Neuronal stem cell (in vitro differentiated cells): ENCODE results near the gene RSPH1.

Experiments used
- DNase-seq: peaks from one replicate; pipeline ENCODE4 v3.0.0-alpha.2; 2013; ENCODE audit warnings: low spot score
- H2AFZ ChIP-seq: one replicate; pipeline ENCODE4 v1.6.1; 2013; ENCODE audit warnings: mild to moderate bottlenecking, low read length, inconsistent platforms
- H2AK5ac ChIP-seq: 2 replicates; pipeline ENCODE4 v1.6.1; 2013; ENCODE audit warnings: low read depth, mild to moderate bottlenecking, inconsistent platforms, low read length, moderate library complexity, mixed read lengths
- H2BK120ac ChIP-seq: 2 replicates; pipeline ENCODE4 v1.6.1; 2013; ENCODE audit warnings: low read depth, mild to moderate bottlenecking, inconsistent platforms, low read length, moderate library complexity, mixed read lengths
- H2BK12ac ChIP-seq: one replicate; pipeline ENCODE4 v1.6.1; 2013; ENCODE audit warnings: low read length, inconsistent platforms
- H2BK15ac ChIP-seq: 2 replicates; pipeline ENCODE4 v1.6.1; 2013; ENCODE audit warnings: mild to moderate bottlenecking, low read length, inconsistent platforms, mixed read lengths
- H2BK5ac ChIP-seq: one replicate; pipeline ENCODE4 v1.6.1; 2013; ENCODE audit warnings: inconsistent platforms, mild to moderate bottlenecking, low read length, moderate library complexity
- H3K14ac ChIP-seq: one replicate; pipeline ENCODE4 v1.6.1; 2013; ENCODE audit warnings: low read length, inconsistent platforms
- H3K18ac ChIP-seq: 2 replicates; pipeline ENCODE4 v1.6.1; 2013; ENCODE audit warnings: low read length, inconsistent platforms
- H3K23ac ChIP-seq: 2 replicates; pipeline ENCODE4 v1.6.1; 2013; ENCODE audit warnings: low read depth, mild to moderate bottlenecking, mixed read lengths, low read length, inconsistent platforms; ENCODE audit not compliant: poor library complexity
- H3K27ac ChIP-seq: replicated peaks from 3 replicates; pipeline ENCODE4 v1.5.1; 2013; ENCODE audit warnings: low read length, inconsistent platforms
- H3K27me3 ChIP-seq, 3 experiments: 2 replicates each; pipeline ENCODE4 v1.6.1; 2013; ENCODE audit warnings: low read length in 3 of 3, mild to moderate bottlenecking in 2 of 3, inconsistent platforms in 1 of 3, low read depth in 1 of 3, mixed read lengths in 1 of 3, moderate library complexity in 1 of 3; ENCODE audit not compliant: control insufficient read depth in 3 of 3, insufficient read depth in 3 of 3
- H3K36me3 ChIP-seq, 2 donors: replicated peaks in 1 of 2; 2 replicates each; pipeline ENCODE4 v1.6.1; 2013; ENCODE audit warnings: low read length in 2 of 2; ENCODE audit not compliant: control insufficient read depth in 2 of 2, insufficient read depth in 2 of 2
- H3K4ac ChIP-seq: 2 replicates; pipeline ENCODE4 v1.6.1; 2013; ENCODE audit warnings: inconsistent platforms, mild to moderate bottlenecking, low read length, moderate library complexity
- H3K4me1 ChIP-seq, 2 donors: 1 replicate in 1 of 2; 2 replicates in 1 of 2; pipeline ENCODE4 v1.6.1; 2013; ENCODE audit warnings: low read length in 2 of 2, low read depth in 1 of 2; ENCODE audit not compliant: control insufficient read depth in 2 of 2, insufficient read depth in 1 of 2
- H3K4me2 ChIP-seq: one replicate; pipeline ENCODE4 v1.6.1; 2013; ENCODE audit warnings: mild to moderate bottlenecking, low read length, inconsistent platforms; ENCODE audit not compliant: insufficient read depth, poor library complexity, severe bottlenecking
- H3K4me3 ChIP-seq, 2 donors: 2 replicates each; pipeline ENCODE4 v1.5.1; 2013; ENCODE audit warnings: low read length in 2 of 2, mild to moderate bottlenecking in 2 of 2, inconsistent platforms in 1 of 2, moderate library complexity in 1 of 2
- H3K79me1 ChIP-seq: one replicate; pipeline ENCODE4 v1.6.1; 2013; ENCODE audit warnings: low read depth, mild to moderate bottlenecking, inconsistent platforms, low read length, moderate library complexity
- H3K9ac ChIP-seq: one replicate; pipeline ENCODE4 v1.6.1; 2013; ENCODE audit warnings: mild to moderate bottlenecking, low read depth, low read length, inconsistent platforms; ENCODE audit not compliant: poor library complexity
- H3K9me3 ChIP-seq, 2 donors: replicated peaks in 1 of 2; 2 replicates each; pipeline versions ENCODE3 to v1.6.1; 2013; ENCODE audit warnings: low read length in 2 of 2, mild to moderate bottlenecking in 2 of 2, inconsistent platforms in 1 of 2, low read depth in 1 of 2, mixed read lengths in 1 of 2, moderate library complexity in 1 of 2; ENCODE audit not compliant: control insufficient read depth in 2 of 2, insufficient read depth in 1 of 2
- H4K8ac ChIP-seq: one replicate; pipeline ENCODE4 v1.6.1; 2013; ENCODE audit warnings: low read depth, mild to moderate bottlenecking, inconsistent platforms, low read length, moderate library complexity
- H4K91ac ChIP-seq: one replicate; pipeline ENCODE4 v1.6.1; 2013; ENCODE audit warnings: low read length, low read depth, mild to moderate bottlenecking, inconsistent platforms; ENCODE audit not compliant: poor library complexity
- WGBS, 2 donors: extraction: QIAGEN DNeasy Blood & Tissue Kit; methylation state at CpG; one replicate each; pipeline ENCODE4 v1.1.7; 2013; ENCODE audit warnings: missing lambda C conversion rate in 2 of 2, mixed read lengths in 1 of 2; ENCODE audit not compliant: insufficient read length in 2 of 2, insufficient replicate concordance in 1 of 2; ENCODE audit errors: extremely low coverage in 2 of 2; 5-methylcytosine and 5-hydroxymethylcytosine counted together

Gene RSPH1

DNA sequence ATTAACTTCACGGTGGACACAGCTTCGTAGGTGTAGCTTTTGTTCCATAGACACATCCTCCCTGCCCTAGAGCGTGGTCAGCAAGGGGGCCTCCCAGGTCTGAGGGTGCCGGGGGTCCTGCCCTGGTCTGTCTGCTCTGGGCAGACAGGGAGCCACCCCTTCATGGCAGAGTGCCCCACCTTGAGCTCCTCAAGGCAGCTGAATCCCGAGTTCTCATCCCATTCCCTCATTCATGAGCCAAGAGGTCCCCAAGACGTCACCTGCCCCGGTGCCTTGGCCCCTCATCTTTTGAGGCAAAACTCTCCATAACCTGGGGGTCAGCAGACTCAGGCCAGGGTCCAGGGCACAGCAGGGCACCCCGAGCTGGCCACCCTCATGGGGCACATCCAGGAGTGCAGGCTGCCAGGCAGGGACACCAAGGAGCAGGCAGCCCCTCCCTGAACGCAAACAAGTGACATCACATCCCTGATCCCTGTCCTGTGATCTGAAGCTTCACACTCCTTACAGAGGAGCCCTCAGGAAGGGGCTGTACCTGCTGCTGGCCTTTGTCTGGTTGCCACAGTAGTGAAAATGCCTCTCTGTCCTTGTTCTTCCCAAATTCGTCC, 69.0 kb downstream of the RSPH1 start:
- no peaks in the 10 kb centered on the region for H3K4me1 ChIP-seq
- no peak overlapping the region for H2AK5ac ChIP-seq
- H3K4me2 ChIP-seq = no peak overlapping the region
- H3K79me1 ChIP-seq = no peaks in the 10 kb centered on the region
- peak overlapping the region; percentile 16 for H2BK15ac ChIP-seq
- no peaks in the 10 kb centered on the region for H3K36me3 ChIP-seq
- H3K4me3 ChIP-seq = no peak overlapping the region
- H4K91ac ChIP-seq = no peak overlapping the region
- no peak overlapping the region for H2BK5ac ChIP-seq
- H3K27ac ChIP-seq = no peak overlapping the region
- no peak overlapping the region for H3K4ac ChIP-seq
- H3K9me3 ChIP-seq = peaks cover 0 to 2% of the 10 kb centered on the region in 2 donors
- no peak overlapping the region for H3K23ac ChIP-seq
- no peak for DNase-seq
- H3K14ac ChIP-seq = no peak overlapping the region
- H3K27me3 ChIP-seq = no peaks in the 10 kb centered on the region
- no CpG with 5 or more reads among the region's 10 CpGs for WGBS, 2 donors
- no peak overlapping the region for H2BK120ac ChIP-seq
- no peak overlapping the region for H2AFZ ChIP-seq
- H4K8ac ChIP-seq = no peak overlapping the region
- peak overlapping the region; percentile 24 for H3K18ac ChIP-seq
- H3K9ac ChIP-seq = no peak overlapping the region
- no peak overlapping the region for H2BK12ac ChIP-seq

- no peaks in the 10 kb centered on the region for H3K79me1 ChIP-seq
- H3K18ac ChIP-seq = no peak overlapping the region
- H3K27ac ChIP-seq = no peak overlapping the region
- H2BK120ac ChIP-seq = no peak overlapping the region
- no peaks in the 10 kb centered on the region for H3K9me3 ChIP-seq
- no peak overlapping the region for H2AFZ ChIP-seq
- H3K4me2 ChIP-seq = no peak overlapping the region
- no peaks in the 10 kb centered on the region for H3K4me1 ChIP-seq
- no peak overlapping the region for H3K4me3 ChIP-seq
- DNase-seq = no peak
- no peak overlapping the region for H3K4ac ChIP-seq
- no peak overlapping the region for H4K8ac ChIP-seq
- H3K14ac ChIP-seq = no peak overlapping the region
- H3K9ac ChIP-seq = no peak overlapping the region
- H3K27me3 ChIP-seq = no peaks in the 10 kb centered on the region
- no CpG with 5 or more reads among the region's 7 CpGs for WGBS, 2 donors
- no peak overlapping the region for H2BK12ac ChIP-seq
- no peak overlapping the region for H4K91ac ChIP-seq
- no peak overlapping the region for H2BK5ac ChIP-seq
- no peaks in the 10 kb centered on the region for H3K36me3 ChIP-seq
- H2BK15ac ChIP-seq = no peak overlapping the region
- no peak overlapping the region for H3K23ac ChIP-seq
- H2AK5ac ChIP-seq = no peak overlapping the region
Measured at GRCh38 chr21:42426424-42426823, 69.6 kb downstream of the RSPH1 start.

DNA sequence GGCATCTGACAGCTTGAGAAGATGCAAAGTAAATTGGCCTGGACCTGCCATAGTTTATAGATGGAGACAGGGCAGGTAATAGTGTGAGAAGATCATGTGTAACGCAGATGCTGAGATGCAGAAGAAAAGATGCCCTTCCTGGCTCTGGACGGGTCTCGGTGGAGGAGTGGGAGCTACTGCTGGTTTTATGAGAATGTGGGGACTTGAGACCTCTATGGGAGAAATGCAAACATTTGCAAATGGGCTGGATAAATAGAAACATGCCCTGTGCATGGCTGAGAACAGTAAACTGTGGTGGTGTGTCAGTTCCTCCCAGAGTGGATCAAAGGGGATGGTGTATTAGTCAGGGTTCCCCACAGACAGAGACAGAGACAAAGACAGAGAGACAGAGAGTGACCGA, 70.4 kb downstream of the RSPH1 start:
- no peaks in the 10 kb centered on the region for H3K36me3 ChIP-seq
- H3K4ac ChIP-seq = no peak overlapping the region
- WGBS, 2 donors = no CpG with 5 or more reads among the region's 4 CpGs
- no peaks in the 10 kb centered on the region for H3K4me1 ChIP-seq
- no peak overlapping the region for H2BK15ac ChIP-seq
- H2AFZ ChIP-seq = no peak overlapping the region
- DNase-seq = no peak
- H3K9me3 ChIP-seq = no peaks in the 10 kb centered on the region
- H4K8ac ChIP-seq = no peak overlapping the region
- no peak overlapping the region for H3K14ac ChIP-seq
- no peak overlapping the region for H3K9ac ChIP-seq
- H3K79me1 ChIP-seq = no peaks in the 10 kb centered on the region
- no peak overlapping the region for H3K4me3 ChIP-seq
- no peak overlapping the region for H2AK5ac ChIP-seq
- H3K18ac ChIP-seq = no peak overlapping the region
- no peaks in the 10 kb centered on the region for H3K27me3 ChIP-seq
- H3K4me2 ChIP-seq = no peak overlapping the region
- no peak overlapping the region for H4K91ac ChIP-seq
- H2BK12ac ChIP-seq = no peak overlapping the region
- H3K27ac ChIP-seq = no peak overlapping the region
- no peak overlapping the region for H3K23ac ChIP-seq
- no peak overlapping the region for H2BK5ac ChIP-seq
- H2BK120ac ChIP-seq = no peak overlapping the region

DNA sequence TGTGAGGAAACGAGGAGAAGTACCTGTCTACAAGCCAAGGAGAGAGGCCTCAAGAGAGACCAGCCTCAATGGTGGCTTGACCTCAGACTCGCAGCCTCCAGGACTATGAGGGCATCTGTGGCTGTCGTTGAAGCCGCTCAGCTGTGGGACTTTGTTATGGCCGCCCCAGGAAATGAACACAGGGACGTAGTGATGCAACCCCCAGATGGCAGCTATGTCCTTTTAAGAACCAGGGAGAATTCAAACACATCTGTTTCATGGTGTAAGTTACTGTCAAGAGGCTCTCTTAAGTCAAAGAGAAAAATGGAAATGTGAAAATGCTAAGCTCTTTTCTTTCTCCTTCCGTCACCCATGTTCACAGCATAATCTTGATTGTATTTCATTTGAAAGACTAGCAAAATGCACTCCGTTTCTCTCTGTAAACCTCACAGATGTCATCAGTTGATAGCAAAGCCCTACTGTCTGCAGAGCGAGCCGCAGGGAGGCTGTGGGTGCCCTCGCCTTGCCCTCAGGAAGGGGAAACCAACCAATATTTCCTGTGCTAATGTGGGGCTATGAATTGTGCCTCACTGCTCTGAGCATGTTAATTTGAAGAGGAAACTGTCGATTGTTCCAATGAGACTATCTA, 71.0 kb downstream of the RSPH1 start:
- Histone ChIP-seq H3K9ac (no peak overlapping the region), H4K91ac (no peak overlapping the region), H3K27ac (no peak overlapping the region), H3K14ac (no peak overlapping the region), H2AK5ac (no peak overlapping the region), H3K4me2 (no peak overlapping the region), H2BK5ac (no peak overlapping the region), H2BK120ac (no peak overlapping the region), H3K23ac (no peak overlapping the region), H2AFZ (no peak overlapping the region), H3K36me3 (no peaks in the 10 kb centered on the region), H3K9me3 (no peaks in the 10 kb centered on the region), H3K4me3 (no peak overlapping the region), H2BK15ac (no peak overlapping the region), H3K4me1 (no peaks in the 10 kb centered on the region), H3K4ac (no peak overlapping the region), H4K8ac (no peak overlapping the region), H3K79me1 (no peaks in the 10 kb centered on the region), H3K18ac (no peak overlapping the region), H2BK12ac (no peak overlapping the region), H3K27me3 (no peaks in the 10 kb centered on the region)
- DNase-seq = no peak
- no CpG with 5 or more reads among the region's 12 CpGs for WGBS, 2 donors
